Psoas muscle (tissue), 8 donors: ENCODE data around the gene ECHDC3. TPM values are rescaled to one million over a fixed set of nuclear protein-coding genes. Genes with fewer than 3 reads are reported as not detected.

Experiments
- ATAC-seq, 4 donors: fragments of 200-7000 bp; cut with Tn5 transposase; one replicate each; pipeline ENCODE4 v1.9.1; 2020; ENCODE audit warnings: moderate library complexity in 3 of 4, mild to moderate bottlenecking in 2 of 4
- DNase-seq, 2 donors: peaks; one replicate each; pipeline ENCODE4 v3.0.0-alpha.2; 2020
- H3K27ac ChIP-seq: fragments of 200-600 bp; one replicate; pipeline ENCODE4 v1.8.0; 2022
- H3K27me3 ChIP-seq, 3 donors: fragments of 200-600 bp in 1 of 3; one replicate each; pipeline versions ENCODE4 v1.6.1 to v1.8.0; 2013 to 2022; ENCODE audit warnings: low read length in 2 of 3, mild to moderate bottlenecking in 2 of 3, moderate library complexity in 1 of 3; ENCODE audit not compliant: insufficient read depth in 3 of 3
- H3K36me3 ChIP-seq, 2 donors: fragments of 200-600 bp in 1 of 2; one replicate each; pipeline versions ENCODE4 v1.6.1 to v1.8.0; 2013 to 2022; ENCODE audit warnings: low read depth in 1 of 2, mild to moderate bottlenecking in 1 of 2, moderate library complexity in 1 of 2; ENCODE audit not compliant: insufficient read depth in 1 of 2
- H3K4me1 ChIP-seq: fragments of 200-600 bp; one replicate; pipeline ENCODE4 v1.8.0; 2022
- H3K4me3 ChIP-seq: fragments of 200-600 bp; one replicate; pipeline ENCODE4 v1.8.0; 2022; ENCODE audit warnings: mild to moderate bottlenecking
- H3K9me3 ChIP-seq: fragments of 200-600 bp; one replicate; pipeline ENCODE4 v1.8.0; 2022
- CTCF ChIP-seq: fragments of 200-600 bp; IDR thresholded peaks from one replicate; pipeline ENCODE4 v1.8.0; 2022; ENCODE audit warnings: antibody characterized with exemption
- WGBS, 3 donors: extraction: QIAGEN DNeasy Blood & Tissue Kit; methylation state at CpG; one replicate each; pipeline versions ENCODE4 v1.1.6 to v1.1.7; 2013; 5-methylcytosine and 5-hydroxymethylcytosine counted together
- intact Hi-C, 2 donors: fragments of 100-400 bp; cut with DNase I; formaldehyde crosslinking; loops; one replicate each; pipeline versions ENCODE4 v1.11.0 to v1.14.2; 2022
- polyA plus RNA-seq, 3 donors: library from polyadenylated mRNA; stranded (reverse); fragments of 200-250 nt; gene quantifications; one replicate each; pipeline ENCODE4 v1.2.3, GENCODE V29; 2013
- total RNA-seq, 4 donors: library from RNA; stranded (reverse); fragmentation: NEBNext Ultra II Directional in 2 of 4; extraction: Animal tissue kit (Norgen Biotek cat#: 25700) in 2 of 4; gene quantifications; one replicate each; pipeline versions ENCODE4 v1.2.1 to v1.2.4, GENCODE V29; 2021 to 2023
- donor health status: healthy with polysubstance abuse.
- donor health status: DM: no; HTN: no; CAD: no; lungs with moderate emphysema.
- donor health status: Bipolar disorder and iron deficiency.
- donor health status: healthy.
- donor health status: DM: yes; HTN: yes; CAD: no.
- donor health status: DM: no; HTN: no; CAD: no.
- donor health status: DM: no; HTN: no; CAD: no.
- donor health status: DM: yes; HTN: yes; CAD: no.

The ECHDC3 gene
- total and polyA plus RNA-seq, 7 donors = 39.9 to 146 (median 66.9) TPM

GRCh38 chr10:11773761-11774441 lies 31.7 kb downstream of the ECHDC3 start:
- no peak for TF ChIP-seq CTCF
- no peaks in the 10 kb centered on the region for H3K27me3 ChIP-seq
- intact Hi-C loops = no loop called here
- WGBS, 3 donors = 67 to 76% (median 67%) methylated on average over 14 of the region's 14 CpGs
- H3K4me3 ChIP-seq = no peak overlapping the region
- DNase-seq = no peak
- H3K4me1 ChIP-seq = no peaks in the 10 kb centered on the region
- no peaks in the 10 kb centered on the region for H3K9me3 ChIP-seq
- no peaks in the 10 kb centered on the region for H3K36me3 ChIP-seq
- H3K27ac ChIP-seq = no peak overlapping the region
- no peak for ATAC-seq

GRCh38 chr10:11775412-11775811 lies 33.2 kb downstream of the ECHDC3 start:
- ATAC-seq (no peak), DNase-seq (no peak)
- intact Hi-C loops = no loop called here
- WGBS, 3 donors = 63 to 80% (median 69%) methylated on average over 5 of the region's 5 CpGs
- no peak overlapping the region for H3K27ac ChIP-seq
- no peaks in the 10 kb centered on the region for H3K9me3 ChIP-seq
- TF ChIP-seq CTCF = no peak
- H3K27me3 ChIP-seq = no peaks in the 10 kb centered on the region
- H3K4me3 ChIP-seq = no peak overlapping the region
- H3K36me3 ChIP-seq = no peaks in the 10 kb centered on the region
- H3K4me1 ChIP-seq = no peaks in the 10 kb centered on the region

- no peaks in the 10 kb centered on the region for H3K9me3 ChIP-seq
- no peak overlapping the region for H3K4me3 ChIP-seq
- 89 to 93% (median 92%) methylated on average over 3 of the region's 3 CpGs for WGBS, 3 donors
- intact Hi-C loops = no loop called here
- no peaks in the 10 kb centered on the region for H3K4me1 ChIP-seq
- no peak overlapping the region for H3K27ac ChIP-seq
- ATAC-seq = no peak
- no peak for TF ChIP-seq CTCF
- H3K36me3 ChIP-seq = no peaks in the 10 kb centered on the region
- DNase-seq = no peak
- H3K27me3 ChIP-seq = no peaks in the 10 kb centered on the region
These were observed 33.9 kb downstream of the ECHDC3 start for GRCh38 chr10:11776080-11776479.

GRCh38 chr10:11781114-11781513 lies 38.9 kb downstream of the ECHDC3 start:
- 69 to 80% (median 79%) methylated on average over 6 of the region's 6 CpGs for WGBS, 3 donors
- Histone ChIP-seq H3K4me1 (no peaks in the 10 kb centered on the region), H3K4me3 (no peak overlapping the region), H3K27ac (no peak overlapping the region), H3K9me3 (no peaks in the 10 kb centered on the region), H3K27me3 (no peaks in the 10 kb centered on the region), H3K36me3 (no peaks in the 10 kb centered on the region)
- no peak for DNase-seq
- intact Hi-C loops = loop anchor here (5.0 to 10.0 kb wide), 2 partner anchors 204 to 206 kb away; no protein-coding TSS in a partner anchor
- ATAC-seq = no peak
- no peak for TF ChIP-seq CTCF
